PC-3 (cell line): ENCODE results near the gene BASP1.

Experiments
- EZH2 ChIP-seq: fragments of 300-600 bp; sonication (generic); IDR thresholded peaks from one replicate; pipeline ENCODE4 v1.6.1; 2017; ENCODE audit warnings: antibody characterized with exemption, mild to moderate bottlenecking, low read length; ENCODE audit not compliant: unreplicated experiment
- EZH2phosphoT487 ChIP-seq: fragments of 300-600 bp; sonication (generic); IDR thresholded peaks from 2 replicates; pipeline ENCODE4 v1.6.1; 2018; ENCODE audit warnings: mild to moderate bottlenecking, antibody characterized with exemption, low read length, borderline replicate concordance
- TF ChIP-seq, protein P1 (sequence below): fragments of 300-600 bp; sonication (generic); conservative IDR thresholded peaks from 2 replicates; pipeline ENCODE4 v1.5.1; 2017; ENCODE audit warnings: antibody characterized with exemption, low read depth, mild to moderate bottlenecking, low read length

DNA sequence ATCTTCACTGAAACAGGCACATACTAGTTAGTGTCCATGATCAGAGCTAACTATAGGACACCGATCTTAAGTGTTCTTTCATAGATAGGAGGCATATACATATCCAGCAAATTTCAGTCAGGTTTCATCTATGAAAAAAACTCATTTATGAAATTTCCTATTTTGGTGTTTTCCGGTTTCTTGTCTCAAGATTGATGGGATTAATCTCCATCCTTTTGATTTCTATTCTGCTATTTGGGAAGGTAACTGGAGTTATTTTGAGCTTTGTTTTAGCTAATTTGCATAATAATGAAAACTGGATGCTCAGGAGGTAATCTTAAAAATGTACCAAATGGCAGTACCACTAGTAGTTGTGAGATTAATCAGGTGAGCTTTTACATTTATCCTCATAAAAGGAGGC lies 62.1 kb downstream of the BASP1 start:
- TF ChIP-seq, protein P1, sequence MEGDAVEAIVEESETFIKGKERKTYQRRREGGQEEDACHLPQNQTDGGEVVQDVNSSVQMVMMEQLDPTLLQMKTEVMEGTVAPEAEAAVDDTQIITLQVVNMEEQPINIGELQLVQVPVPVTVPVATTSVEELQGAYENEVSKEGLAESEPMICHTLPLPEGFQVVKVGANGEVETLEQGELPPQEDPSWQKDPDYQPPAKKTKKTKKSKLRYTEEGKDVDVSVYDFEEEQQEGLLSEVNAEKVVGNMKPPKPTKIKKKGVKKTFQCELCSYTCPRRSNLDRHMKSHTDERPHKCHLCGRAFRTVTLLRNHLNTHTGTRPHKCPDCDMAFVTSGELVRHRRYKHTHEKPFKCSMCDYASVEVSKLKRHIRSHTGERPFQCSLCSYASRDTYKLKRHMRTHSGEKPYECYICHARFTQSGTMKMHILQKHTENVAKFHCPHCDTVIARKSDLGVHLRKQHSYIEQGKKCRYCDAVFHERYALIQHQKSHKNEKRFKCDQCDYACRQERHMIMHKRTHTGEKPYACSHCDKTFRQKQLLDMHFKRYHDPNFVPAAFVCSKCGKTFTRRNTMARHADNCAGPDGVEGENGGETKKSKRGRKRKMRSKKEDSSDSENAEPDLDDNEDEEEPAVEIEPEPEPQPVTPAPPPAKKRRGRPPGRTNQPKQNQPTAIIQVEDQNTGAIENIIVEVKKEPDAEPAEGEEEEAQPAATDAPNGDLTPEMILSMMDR = no peak
- TF ChIP-seq EZH2phosphoT487 (no peak), EZH2 (no peak)
